ENCODE results near the gene CENPK.
"Not testable (repeated sequence)": the region's sequence is repeated elsewhere in the genome, so short reads cannot be mapped to it uniquely, and the experiment has no call there.

CENPK gene, protein sequence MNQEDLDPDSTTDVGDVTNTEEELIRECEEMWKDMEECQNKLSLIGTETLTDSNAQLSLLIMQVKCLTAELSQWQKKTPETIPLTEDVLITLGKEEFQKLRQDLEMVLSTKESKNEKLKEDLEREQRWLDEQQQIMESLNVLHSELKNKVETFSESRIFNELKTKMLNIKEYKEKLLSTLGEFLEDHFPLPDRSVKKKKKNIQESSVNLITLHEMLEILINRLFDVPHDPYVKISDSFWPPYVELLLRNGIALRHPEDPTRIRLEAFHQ

DNA sequence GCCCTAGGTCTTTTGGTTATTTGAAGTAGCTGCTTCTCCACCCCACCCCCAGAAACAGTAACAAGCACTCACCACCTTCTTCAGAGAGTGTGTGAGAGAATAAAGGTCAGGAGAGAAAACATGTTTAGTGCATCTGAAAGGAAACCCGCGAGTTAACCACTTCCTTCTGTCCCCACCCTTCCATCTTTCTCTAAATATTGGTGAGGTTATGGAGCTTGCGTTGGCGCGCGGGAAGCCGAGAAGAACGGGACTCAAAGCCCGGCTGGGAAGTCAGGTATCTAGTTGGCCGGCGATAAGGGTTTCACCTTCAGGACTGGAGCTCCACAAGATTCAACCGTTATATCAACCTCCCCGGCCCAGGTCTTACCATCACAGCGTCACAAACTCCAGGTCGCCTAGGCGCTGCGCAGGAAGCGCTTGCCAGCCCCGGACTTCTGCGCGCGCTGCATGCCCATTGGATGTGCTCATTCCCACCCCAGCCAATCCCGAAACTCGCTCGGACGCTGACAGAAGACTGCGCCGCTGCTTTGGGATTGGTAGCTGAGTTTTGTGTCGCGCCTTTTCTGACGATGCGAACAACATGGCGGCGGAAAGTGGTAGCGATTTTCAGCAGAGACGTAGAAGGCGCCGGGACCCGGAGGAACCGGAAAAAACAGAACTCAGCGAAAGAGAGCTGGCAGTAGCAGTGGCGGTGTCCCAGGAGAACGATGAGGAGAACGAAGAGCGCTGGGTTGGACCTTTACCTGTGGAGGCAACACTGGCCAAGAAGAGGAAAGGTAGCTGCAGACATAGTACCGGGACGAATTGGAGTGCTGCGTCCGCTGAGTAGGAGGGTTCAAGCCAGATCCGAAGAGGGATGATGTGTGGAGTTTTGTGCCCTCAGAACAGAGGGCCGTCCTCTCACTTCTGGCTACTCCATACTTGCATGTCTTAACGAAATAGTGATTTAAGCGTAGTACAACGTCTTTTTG lies at the start of gene CENPK, which contains the start of gene PPWD1:
Gene CENPK (minus strand): TSS at position 438 of the 971 bp plus-strand sequence. CDS start 8,261 bp downstream, outside the sequence.
Gene PPWD1 (plus strand): TSS at position 566 of the 971 bp plus-strand sequence. CDS start 15 bp downstream, at position 581.
- peak; percentile 96 for DNase-seq

DNA sequence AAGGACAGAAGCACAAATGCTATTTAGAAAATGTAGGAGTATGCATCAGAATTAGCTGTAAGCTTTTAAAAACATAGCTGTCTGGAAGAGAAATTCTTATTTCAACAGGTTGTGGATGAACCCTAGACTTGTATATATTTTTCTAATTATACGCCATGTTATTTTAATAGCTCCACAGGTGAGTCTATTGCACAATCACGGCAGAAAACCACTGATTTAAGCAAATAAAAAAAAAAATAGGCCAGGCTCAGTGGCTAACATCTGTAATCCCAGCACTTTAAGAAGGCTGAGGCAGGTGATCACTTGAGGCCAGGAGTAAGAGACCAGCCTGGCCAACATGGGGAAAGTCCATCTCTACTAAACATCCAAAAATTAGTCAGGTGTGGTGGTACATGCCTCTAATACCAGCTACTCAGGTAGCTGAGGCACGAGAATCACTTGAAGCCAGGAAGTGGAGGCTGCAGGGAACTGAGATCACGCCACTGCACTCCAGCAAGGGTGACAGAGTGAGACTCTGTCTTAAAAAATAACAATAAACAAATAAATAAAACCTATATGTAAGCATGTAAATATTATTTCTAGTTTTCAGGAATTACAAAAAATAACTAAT lies 49.4 kb upstream of the CENPK start:
- DNase-seq = no peak

DNA sequence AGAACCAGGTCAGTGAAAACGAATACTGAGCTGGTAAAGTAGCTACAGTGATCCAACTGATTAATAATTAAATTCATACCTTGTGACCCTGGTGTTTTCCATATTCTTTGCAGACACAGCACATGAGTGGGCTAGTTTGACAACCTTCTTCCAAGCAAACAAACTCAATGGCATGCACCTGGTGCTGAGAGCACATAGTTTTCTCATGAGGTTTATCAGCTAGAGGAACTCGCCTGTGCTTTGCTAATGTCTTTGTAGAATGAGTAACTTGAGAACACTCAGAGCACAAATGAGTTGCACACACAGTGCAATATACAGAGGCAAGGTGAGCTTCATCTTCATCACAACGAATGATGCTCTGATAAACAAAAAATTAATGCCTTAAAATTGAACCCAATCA lies 48.6 kb upstream of the CENPK start:
- DNase-seq = no peak

DNA sequence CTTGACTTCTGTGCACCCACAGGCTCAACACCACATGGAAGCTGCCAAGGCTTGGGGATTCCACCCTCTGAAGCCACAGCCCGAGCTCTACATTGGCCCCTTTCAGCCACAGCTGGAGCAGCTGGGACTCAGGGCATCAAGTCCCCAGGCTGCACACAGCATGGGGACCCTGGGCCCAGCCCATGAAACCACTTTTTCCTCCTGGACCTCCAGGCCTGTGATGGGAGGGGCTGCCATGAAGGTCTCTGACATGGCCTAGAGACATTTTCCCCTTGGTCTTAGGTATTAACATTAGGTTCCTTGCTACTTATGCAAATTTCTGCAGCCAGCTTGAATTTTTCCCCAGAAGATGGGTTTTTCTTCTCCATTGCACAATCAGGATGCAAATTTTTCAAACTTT lies 38.8 kb upstream of the CENPK start:
- DNase-seq = not testable (repeated sequence)

DNA sequence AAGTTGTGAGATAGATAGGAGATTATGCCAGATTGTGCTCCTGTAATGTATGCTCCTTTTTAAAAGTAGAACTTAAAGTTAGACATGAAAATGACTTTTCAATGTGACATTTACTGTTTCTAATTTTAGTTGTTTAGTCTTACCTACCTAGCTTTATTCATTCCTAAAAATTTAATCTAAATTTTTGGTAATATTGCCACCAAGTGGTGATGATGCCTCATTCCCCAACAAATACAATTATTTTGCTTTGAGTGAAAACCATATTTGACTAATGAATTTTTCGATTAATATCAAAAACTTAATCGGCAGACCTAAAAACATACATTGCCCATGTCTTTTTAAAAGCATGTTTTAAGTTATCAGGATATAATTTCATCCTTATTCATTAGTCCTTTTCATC lies 25.7 kb upstream of the CENPK start:
- DNase-seq = no peak

DNA sequence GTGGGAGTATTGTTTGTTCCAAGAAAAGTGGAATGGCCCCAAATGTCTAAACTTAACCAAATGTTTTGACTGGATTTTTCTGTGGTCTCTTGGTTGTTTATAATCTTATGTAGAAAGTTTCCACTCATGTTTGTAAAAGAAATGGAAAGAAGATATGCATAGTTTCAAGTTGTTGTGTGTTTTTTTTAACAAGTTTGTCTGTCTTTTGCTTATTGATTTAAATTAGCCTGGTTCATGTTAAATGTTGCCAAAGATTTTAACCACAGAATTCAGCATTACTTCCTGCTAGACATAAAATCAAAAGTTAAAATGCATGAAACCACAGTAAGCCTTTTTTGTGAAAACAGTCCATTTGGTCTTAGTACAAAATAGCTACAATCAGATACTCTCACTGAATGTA lies 14.2 kb upstream of the CENPK start:
- no peak for DNase-seq

DNA sequence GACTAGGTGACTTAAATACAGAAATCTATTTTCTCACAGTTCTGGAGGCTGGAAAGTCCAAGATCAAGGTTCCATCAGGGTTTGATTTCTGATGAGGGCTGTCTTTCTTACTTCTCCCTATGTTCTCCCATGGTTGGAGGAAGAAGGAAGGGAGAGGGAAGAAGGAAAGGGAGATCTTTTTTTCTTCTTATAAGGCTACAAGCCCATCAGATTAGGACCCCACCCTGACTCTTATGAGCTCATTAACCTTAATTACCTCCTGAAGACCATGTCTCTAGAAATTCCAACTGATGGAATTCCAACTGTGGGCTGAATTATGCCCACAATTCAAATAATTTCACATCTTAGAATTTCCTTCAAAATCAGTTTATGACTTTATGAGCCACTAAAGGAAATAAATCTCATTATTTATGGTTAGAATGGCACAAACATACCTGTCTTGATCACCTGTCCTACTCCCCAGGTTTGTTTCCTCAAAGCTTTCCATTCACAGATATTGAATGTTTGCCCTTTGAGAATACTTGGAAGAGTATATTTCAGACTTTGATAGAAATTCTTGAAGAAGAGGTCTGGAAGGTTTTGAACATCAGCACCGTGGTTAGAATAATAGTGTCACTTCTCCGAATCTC lies 7.7 kb upstream of the CENPK start:
- no peak for DNase-seq

DNA sequence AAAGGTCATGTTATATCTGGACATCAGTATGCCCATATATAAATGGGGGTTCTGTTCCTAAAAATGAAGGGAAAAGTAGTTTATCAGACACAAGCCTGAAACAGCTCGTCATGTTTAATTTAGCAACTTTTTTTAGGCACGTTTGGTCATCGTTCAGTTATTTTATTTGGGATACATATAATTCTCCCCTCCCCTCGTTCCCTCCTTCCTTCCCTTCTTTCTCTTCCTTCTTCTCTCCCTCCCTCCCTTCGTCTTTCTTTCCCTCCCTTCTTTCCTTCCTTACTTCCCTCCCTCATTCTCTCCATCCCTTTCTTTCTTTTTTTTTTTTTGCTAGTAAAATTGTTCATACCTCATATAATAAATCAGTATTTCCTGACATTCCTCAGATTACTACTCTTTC lies 3.5 kb upstream of the CENPK start:
- DNase-seq = no peak

DNA sequence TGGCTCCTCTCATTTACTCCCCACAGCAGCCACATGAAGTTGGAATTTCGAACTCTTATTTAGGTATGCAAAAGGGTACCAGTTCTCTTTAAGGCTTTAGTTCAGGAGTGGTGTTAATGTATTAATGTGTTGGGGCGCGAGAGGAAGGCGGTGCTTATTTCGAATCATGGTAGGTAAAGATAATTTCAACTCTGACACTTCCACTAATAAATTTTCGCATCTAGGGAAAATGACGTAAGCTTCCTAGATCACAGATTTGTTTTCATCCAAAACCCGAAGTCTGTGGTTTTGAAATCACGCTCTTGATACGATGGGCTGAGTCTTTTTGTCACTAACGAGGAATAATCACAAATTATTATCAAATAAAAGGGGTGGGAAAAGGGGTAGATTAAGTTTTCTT lies 809 bp upstream of the CENPK start:
- DNase-seq = peak; percentile 27

DNA sequence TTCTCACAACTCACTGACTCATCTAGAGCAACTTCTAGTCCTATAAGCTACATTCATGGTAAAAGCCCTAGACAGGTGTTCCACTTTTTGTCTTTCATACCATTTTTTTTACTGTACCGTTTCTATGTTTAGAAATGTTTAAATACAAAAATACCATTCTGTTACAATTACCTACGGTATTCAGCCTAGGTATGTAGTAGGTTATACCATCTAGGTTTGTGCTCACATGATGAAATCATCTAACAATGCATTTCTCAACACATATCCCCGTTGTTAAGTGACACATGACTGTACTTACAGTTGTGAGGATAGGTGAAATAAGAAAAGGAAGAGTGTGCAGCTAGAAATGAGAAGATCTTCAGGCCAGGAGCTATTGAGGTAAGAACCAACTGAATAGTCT lies 6.2 kb downstream of the CENPK start:
- DNase-seq = no peak

DNA sequence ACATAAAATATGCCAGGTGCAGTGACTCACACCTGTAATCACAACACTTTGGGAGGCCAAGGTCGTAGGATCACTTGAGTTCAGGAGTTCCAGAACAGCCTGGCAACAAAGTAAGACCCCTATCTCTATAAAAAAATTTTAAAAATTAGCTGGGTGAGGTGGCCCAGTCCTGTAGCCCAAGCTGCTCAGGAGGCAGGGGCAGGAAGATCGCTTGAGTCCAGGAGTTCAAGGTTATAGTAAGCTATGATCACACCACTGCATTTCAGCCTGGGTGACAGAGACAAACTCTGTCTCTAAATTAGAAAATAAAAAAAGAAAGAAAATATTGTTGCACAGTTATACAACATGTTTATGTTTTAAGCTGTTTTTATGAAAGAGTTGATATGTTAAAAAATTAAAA lies 6.8 kb downstream of the CENPK start:
- no peak for DNase-seq

DNA sequence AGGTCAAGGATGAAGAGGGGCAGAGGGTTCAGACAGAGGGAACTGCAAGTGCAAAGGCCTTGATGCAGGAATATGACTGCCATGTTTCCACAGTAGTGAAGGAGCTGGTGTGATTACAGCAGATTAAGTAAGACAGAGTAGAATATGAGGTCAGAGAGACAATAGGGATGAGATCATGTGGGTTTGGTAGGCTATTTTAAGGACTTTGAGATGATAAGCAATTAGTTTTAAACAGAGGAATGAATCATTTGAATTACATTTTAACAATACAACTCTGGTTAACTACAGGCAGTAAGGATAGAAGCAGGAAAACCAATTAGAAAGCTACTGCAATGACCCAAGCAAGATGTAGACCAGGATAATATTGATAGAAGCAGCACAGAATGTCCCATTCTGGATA lies 7.7 kb downstream of the CENPK start:
- no peak for DNase-seq

DNA sequence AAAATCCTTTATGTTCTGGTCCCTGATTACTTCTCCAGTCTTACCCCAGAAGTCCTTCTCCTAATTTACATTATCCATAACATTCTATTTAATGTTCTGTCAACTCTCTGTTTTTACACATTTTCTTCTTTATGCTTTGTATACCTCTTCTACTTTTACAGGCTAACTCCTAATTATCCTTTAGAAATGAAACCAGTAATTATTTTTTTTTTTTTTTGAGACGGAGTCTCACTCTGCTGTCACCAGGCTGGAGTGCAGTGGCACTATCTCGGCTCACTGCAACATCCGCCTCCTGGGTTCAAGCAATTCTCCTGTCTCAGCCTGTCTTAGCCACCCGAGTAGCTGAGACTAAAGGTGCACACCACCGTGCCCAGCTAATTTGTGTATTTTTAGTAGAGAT lies 9.0 kb downstream of the CENPK start:
- no peak for DNase-seq

DNA sequence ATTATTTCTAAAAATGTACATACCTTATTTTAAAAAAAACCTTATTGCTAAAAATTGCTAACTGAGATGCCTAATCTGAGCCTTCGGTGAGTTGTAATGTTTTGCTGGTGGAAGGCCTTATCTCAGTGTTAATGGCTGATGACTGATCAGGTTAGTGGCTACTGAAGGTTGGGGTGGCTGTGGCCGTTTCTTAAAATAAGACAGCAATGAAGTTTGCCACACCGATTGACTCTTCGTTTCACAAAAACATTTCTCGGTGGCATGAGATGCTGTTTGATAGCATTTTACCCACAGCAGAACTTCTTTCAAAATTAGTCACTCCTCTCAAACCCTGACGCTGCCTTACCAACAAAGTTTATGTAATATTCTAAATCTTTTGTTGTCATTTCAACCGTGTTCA lies 14.7 kb downstream of the CENPK start:
- no peak for DNase-seq

DNA sequence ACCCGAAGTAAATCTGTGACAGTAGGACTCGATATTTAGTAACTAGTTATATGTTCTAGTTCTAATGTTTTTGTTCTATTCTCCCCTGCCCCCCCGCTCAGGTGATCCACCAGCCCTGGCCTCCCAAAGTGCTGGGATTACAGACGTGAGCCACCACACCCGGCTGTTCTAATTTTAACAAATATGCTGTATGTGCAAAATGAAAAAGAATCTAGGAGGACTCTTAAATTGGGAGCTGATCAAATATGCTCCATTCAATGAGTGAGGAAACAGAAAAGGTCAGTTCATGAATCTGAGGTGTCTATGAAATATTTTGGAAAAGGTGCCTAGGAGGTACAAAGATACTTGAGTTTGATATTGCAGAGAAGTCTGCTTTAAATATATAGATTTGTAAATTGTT lies 16.8 kb downstream of the CENPK start:
- no peak for DNase-seq

DNA sequence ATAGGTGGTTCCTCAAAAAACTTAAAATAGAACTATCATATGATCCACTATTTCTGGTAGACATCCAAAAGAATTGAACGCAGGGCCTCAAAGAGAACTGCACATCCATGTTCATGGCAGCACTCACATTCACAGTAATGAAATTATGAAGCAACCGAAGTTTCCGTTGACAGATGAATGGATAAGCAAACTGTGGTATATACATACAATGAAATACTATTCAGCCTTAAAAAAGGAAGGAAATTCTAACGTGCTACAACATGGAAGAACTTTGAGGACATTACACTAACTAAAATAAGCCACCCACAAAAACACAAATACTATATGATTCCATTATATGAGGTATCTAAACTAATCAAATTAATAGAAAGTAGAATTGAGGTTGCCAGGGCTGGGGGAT lies 18.5 kb downstream of the CENPK start:
- no peak for DNase-seq

DNA sequence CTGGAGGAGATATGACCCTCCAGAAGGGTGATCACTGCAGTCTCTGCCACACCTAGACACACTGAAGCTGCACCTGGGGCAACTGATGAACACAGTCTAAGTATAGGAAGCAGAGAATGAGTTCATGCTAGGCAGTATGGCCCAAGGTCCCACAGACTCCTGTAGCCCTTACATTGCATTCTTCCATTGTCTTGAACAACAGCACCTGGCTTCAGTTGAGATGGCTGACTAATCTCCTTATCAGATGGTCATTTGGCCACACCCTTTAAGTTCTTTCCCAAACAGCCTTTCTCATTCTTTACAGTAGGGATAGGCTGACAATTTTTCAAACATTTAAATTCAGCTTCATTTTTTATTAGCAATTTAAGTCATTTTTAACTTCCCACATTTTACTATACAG lies 23.1 kb downstream of the CENPK start:
- DNase-seq = no peak

DNA sequence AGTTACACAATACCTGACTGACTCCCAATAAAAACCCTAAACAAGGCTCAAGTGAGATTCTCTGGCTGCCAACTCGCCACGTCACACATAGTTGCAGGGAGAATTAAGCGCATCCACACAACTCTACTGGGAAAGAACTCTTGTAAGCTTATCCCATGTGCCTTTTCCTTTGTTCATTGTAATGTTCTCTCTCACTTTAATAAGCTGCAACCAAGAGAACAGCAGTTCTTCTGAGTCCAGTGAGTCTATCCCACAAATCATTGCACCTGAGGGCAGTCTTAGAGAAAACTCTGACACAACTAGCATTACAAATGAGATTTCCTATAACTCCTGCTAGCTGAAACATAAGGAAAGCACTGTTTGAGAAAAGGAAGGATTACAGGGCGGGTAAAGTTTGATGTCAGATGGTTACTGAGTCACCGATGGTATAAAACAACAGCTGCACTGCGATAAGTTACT lies 27.4 kb downstream of the CENPK start:
- DNase-seq = no peak

DNA sequence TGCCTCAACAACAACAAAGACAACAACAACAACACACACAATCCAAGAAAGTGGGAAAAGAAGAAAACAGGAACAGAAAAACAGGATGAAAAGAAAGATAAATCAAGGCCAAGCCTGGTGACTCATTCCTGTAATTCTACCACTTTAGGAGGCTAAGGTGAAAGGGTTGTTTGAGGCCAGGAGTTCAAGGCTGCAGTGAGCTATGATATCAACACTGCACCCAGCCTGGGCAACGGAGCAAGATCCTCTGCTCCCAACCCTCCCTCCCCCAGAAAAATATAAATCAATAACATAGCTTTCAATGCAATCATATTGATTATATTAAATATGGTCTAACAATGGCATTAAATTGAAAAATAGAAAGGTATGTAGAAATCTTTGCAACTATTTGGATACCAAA lies 32.1 kb downstream of the CENPK start:
- no peak for DNase-seq

DNA sequence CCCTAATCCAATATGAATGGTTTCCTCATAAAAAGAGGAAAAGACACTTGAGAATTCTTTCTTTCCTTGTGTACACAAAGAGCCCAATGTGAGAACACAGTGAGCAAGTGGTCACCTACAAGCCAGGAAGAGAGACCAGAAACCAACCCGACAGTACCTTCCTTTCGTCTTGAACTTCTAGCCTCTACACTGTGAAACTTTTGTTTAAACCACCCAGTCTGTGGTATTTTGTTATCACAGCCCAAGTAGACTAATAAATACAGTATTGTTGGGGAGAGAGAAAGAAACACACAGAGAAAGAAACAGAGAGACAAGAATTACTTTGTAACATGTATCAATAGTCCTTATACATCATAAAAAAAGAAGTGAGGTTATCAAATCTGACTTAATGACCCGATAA lies 37.2 kb downstream of the CENPK start:
- no peak for DNase-seq

DNA sequence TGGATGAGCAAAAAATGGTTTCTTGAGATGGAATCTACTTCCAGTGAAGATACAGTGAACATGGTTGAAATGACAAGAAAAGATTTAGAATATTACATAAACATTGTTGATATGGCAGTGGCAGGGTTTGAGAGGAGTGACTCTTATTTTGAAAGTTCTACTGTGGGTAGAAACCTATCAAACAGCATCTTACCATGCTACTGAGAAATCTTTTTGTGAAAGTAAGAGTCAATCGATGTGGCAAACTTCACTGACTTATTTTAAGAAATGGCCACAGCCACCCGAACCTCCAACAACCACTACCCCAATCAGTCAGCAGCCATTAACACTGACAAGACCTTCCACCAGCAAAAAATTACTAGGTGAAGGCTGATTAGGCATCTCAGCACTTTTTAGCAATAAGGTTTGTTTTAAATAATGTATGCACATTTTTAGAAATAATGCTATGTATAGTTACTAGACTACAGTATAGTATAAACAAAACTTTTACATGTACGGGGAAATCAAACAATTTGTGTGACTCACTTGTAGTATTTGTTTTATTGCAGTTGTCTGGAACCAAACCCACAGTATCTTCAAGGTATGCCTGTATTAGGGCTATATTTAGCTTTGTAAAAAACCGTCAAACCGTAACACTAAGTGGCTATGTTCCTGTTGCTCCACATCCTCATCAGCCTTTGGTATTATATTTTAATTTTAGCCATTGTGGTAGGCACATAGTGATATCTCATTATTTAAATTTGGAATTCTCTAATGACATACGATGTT lies 50.6 kb downstream of the CENPK start:
- no peak for DNase-seq

DNA sequence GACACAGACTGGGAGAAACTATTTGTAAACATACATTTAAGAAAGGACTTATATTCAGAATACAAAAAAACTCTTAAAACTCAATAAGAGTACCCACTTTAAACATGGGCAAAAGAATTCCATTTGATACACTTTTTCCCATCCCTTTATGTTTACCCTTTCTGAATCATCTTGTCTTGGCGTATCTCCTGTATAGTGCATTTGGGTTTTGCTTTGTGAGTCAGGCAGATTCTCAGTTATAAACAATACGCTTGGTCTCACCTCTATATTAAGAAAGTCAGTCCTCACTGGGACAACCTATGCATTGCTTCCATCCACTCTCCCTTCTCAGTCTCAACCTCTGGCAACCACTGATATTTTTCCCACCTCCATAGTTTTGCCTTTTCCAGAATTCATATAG lies 54.0 kb downstream of the CENPK start:
- DNase-seq = no peak

Measured in CD4-positive, alpha-beta T cell treated with Interleukin-10 for 1 hour (primary cell).